ENCODE results near the gene CDH20. TPM values are rescaled to one million over a fixed set of nuclear protein-coding genes. Genes with fewer than 3 reads are reported as not detected.

Gene CDH20
- total RNA-seq, 1 experiment from 2014 or later = not detected

- Histone ChIP-seq H3K9ac (ENCODE audit: low read length) (no peak overlapping the region), H3K27ac (ENCODE audit: low read depth, low read length) (no peak overlapping the region), H3K9me2 (ENCODE audit: insufficient read depth) (no peaks in the 10 kb centered on the region), H3K9me3 (ENCODE audit: control insufficient read depth in 1 of 2, insufficient read depth in 1 of 2, low read depth in 1 of 2, low read length in 2 of 2) (no peaks in the 10 kb centered on the region), H3K4me3 (replicated peaks in 1 of 2; ENCODE audit: low read depth in 1 of 2, low read length in 2 of 2) (no peak overlapping the region), H3K4me2 (ENCODE audit: low read length) (no peak overlapping the region), H2AFZ (ENCODE audit: low read depth, low read length, poor library complexity, severe bottlenecking) (no peak overlapping the region), H3K36me3 (ENCODE audit: control insufficient read depth in 1 of 2, insufficient read depth in 2 of 2, low read length in 2 of 2) (no peaks in the 10 kb centered on the region), H3K4me1 (ENCODE audit: control insufficient read depth in 1 of 2, insufficient read depth in 2 of 2, low read length in 2 of 2) (no peaks in the 10 kb centered on the region), H4K20me1 (ENCODE audit: insufficient read depth) (no peaks in the 10 kb centered on the region), H3K27me3 (ENCODE audit: insufficient read depth, low read length) (peaks cover 12% of the 10 kb centered on the region), H3K79me2 (ENCODE audit: insufficient read depth, low read length) (no peaks in the 10 kb centered on the region)
- RAD21 ChIA-PET (ENCODE audit: low non-redundant PET in 1 of 2, low total read pairs in 2 of 2, uncharacterized antibody in 2 of 2, unreplicated experiment in 2 of 2) = no interaction called here
- no peak for ATAC-seq
- no peak for DNase-seq (ENCODE audit: low read depth, low spot score)
- CTCF ChIA-PET = no interaction called here
- TF ChIP-seq FOSL1 (IDR thresholded peaks at IDR 0.05; ENCODE audit: low read depth) (no peak), EZH2phosphoT487 (IDR thresholded peaks at IDR 0.05; ENCODE audit: borderline replicate concordance) (no peak), POLR2A (IDR thresholded peaks at IDR 0.05; ENCODE audit: borderline replicate concordance, extremely low read depth, insufficient read depth, insufficient read length) (no peak), RAD21 (IDR thresholded peaks at IDR 0.05; ENCODE audit: low read depth) (no peak), POLR2AphosphoS5 (IDR thresholded peaks at IDR 0.05; ENCODE audit: low read depth, low read length) (no peak), TCF7L2 (IDR thresholded peaks at IDR 0.05; ENCODE audit: borderline replicate concordance, extremely low read depth, insufficient read depth, insufficient read length) (no peak), ZNF274 (IDR thresholded peaks at IDR 0.05; ENCODE audit: low read depth, low read length) (no peak), SP1 (IDR thresholded peaks at IDR 0.05; ENCODE audit: low read depth) (no peak), YY1 (IDR thresholded peaks at IDR 0.05; ENCODE audit: extremely low read depth, insufficient replicate concordance, low read depth, low read length) (no peak), JUND (IDR thresholded peaks at IDR 0.05) (no peak), CTCF (IDR thresholded peaks at IDR 0.05 in 2 of 3, conservative IDR thresholded peaks at IDR 0.05 in 1 of 3; ENCODE audit: borderline replicate concordance in 1 of 3, insufficient read depth in 1 of 3, low read depth in 2 of 3, low read length in 2 of 3) (no peak)
- intact Hi-C loops (cut with micrococcal nuclease) = no loop called here
- POLR2A ChIA-PET = no interaction called here
- no TSS peak for BruUV-seq (replicated peaks)
Measured at GRCh38 chr18:61531182-61531581, 198.0 kb downstream of the CDH20 start.
